Endothelial cell of hepatic sinusoid (primary cell): ENCODE measurements around the gene C14orf39.

Experiments
- in situ Hi-C: cut with HindIII; loops from 2 replicates; pipeline ENCODE4 v1.10.0; 2017; ENCODE audit warnings: low sequenced_read_pairs

The C14orf39 gene

GRCh38 chr14:60485598-60486251, at the start of gene C14orf39:
C14orf39 (minus strand) TSS chr14:60486063; CDS start chr14:60485078, 985 bp downstream.
- in situ Hi-C loops = no loop called here

DNA sequence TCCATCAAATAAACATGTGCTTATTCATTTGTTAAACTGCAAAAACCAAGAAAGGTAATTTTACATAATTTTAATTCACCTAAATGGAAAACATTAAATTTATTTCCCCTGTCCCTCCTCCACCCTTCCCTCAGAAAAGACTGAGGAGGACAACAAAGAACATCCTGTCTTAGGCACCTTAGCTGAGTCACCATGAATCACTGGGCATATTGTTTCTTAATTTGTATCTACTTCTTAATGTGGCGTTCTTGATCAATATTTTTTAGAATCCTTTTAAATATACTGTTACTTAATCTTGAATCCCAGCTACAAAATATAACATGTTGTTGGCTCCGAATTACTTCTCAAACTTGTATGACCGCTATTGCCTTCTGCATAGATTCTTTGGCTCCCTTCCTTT, 46.6 kb upstream of the C14orf39 start:
- in situ Hi-C loops = no loop called here

- in situ Hi-C loops = no loop called here
Observed at GRCh38 chr14:60515511-60516289, 29.8 kb upstream of the C14orf39 start.

DNA sequence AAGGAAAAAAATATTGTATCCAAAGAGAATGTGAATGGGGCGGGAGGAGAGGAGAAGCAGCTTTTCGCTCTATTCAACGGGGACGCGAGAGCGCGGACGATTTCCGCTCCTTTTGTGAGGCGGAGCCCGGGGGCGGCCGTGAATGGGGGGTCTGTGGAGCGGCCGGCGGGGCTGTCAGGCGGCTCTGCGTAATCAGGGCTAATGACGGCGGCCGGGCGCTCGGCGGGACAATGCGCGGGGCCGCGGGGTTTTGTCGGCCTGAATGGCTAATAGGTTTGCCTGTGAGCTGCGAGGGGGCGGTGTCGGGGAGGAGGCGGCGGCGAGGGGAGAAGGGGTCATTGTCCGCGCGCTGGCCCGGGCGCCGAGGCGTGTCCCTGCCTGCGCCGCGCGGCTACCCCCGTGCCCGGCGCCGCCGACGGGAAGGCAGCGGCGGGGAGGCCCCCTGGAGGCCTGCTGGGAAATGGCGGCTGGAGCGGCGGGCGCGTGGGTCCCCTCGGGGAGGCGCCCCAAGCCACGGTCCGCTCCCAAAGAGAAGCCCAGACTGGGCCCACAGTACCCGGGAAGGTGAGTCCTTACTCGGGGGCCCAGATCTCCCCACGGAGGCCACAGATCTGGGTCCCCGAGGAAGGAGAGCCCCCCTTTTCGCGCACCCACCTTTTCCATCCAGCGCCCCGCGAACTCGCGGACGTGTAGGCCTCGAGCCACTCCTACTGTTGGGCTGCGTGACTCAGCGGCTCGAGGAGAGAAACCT, 29.1 kb upstream of the C14orf39 start:
- in situ Hi-C loops = no loop called here

GRCh38 chr14:60514378-60514740, 28.5 kb upstream of the C14orf39 start:
- in situ Hi-C loops = no loop called here

GRCh38 chr14:60512973-60513571, 27.2 kb upstream of the C14orf39 start:
- in situ Hi-C loops = no loop called here

DNA sequence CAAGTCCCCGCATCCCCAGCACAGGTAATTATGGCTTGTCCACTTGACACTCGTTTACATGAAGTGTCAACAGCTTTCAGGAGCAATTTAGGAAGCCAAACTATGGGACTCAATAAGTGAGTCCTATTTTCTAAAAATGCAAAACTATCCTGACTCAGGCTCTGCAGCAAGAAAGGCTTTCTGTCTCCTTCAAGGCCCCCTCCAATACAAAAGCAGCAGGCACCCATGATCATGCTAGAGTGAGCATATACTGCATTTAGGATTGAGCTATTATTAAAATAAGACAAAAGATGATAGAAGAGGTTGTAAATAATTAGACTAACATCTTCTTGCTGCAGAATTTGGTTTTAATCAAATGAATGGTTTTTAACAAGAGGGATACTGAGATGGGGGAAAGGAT, 26.3 kb upstream of the C14orf39 start:
- in situ Hi-C loops = no loop called here

- in situ Hi-C loops = no loop called here
Observed at GRCh38 chr14:60510951-60511599, 25.2 kb upstream of the C14orf39 start.

GRCh38 chr14:60510254-60510950, 24.5 kb upstream of the C14orf39 start:
- in situ Hi-C loops = no loop called here

DNA sequence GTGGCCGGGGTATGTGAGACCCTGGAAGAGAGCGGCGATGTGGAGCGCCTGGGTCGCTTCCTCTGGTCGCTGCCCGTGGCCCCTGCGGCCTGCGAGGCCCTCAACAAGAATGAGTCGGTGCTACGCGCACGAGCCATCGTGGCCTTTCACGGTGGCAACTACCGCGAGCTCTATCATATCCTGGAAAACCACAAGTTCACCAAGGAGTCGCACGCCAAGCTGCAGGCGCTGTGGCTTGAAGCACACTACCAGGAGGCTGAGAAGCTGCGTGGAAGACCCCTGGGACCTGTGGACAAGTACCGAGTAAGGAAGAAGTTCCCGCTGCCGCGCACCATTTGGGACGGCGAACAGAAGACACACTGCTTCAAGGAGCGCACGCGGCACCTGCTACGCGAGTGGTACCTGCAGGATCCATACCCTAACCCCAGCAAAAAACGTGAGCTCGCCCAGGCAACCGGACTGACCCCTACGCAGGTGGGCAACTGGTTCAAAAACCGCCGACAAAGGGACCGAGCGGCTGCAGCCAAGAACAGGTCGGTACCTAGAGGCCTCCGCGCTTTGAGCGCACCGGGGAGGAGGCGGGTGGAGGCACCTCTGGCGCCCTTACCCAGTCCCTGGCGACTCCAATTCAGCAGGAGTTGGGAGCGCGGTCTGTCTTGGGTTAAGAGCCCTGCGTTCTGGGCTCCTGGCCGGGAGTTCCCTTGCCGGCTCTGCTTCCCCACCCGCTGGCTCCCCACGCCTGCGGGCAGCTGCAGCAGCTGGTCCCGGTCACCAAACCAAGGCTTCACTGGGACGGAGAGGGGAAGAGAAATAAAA, 23.8 kb upstream of the C14orf39 start:
- in situ Hi-C loops = no loop called here

GRCh38 chr14:60508707-60509437, 23.0 kb upstream of the C14orf39 start, which contains the start of gene SIX6:
SIX6 (plus strand) TSS chr14:60509146; CDS start chr14:60509399, 253 bp downstream.
- in situ Hi-C loops = no loop called here

DNA sequence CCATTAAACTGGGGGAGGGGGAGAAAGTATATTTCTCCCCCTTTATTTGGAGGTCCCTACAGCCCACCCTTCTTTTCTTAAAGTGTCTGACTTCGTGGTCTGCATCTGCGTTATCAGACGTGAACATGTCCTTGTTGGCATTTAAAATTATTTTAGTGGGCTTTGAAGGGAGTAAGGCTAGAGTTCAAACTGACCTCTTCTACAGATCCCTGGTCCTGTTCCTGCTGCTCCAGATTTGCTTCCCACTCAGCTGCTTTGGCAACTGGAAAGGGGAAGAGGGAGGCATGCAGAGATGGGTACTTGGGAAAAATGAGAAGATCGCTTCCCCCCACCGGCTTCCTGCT, 22.5 kb upstream of the C14orf39 start:
- in situ Hi-C loops = no loop called here

DNA sequence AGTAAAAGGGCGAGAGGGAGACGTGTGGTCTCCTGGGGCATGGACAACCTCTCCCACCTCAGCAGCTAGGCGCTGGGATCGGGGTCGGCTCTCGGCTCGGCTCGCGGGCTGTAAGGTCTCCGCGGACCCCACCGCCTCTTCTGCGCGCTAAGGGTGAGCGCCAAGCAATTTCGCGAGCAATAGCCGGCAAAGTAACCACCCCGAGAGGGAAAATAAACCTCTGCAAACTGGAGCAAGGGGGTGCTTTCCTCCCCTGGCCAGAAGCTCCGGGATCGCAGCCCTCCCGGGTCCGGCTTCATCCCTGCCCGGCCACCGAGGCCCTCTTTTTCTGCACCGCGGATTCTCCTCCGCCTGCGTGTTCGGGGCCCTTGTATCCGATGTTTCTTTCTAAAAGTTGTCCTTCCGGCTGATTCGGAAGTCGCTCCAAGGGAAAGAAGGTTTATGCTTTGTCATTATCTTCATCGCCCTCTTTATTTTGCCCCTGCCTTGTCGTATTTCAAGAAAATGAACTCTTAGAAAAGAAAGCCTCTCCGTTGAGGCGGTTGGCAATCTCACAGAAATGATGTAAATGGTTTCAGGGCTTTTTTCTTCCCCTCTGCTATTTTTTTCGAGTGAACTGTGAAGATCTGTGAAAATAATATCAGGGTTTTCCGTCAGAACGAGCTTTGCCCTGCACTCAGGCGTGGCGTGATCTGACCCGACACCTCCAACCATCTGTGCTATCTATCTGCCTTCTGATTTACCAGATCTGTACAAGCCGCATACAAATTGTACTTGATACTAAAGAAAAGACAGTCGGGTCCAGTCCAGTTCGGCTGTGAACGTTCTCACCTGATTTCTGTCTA, 21.3 kb upstream of the C14orf39 start:
- in situ Hi-C loops = no loop called here

DNA sequence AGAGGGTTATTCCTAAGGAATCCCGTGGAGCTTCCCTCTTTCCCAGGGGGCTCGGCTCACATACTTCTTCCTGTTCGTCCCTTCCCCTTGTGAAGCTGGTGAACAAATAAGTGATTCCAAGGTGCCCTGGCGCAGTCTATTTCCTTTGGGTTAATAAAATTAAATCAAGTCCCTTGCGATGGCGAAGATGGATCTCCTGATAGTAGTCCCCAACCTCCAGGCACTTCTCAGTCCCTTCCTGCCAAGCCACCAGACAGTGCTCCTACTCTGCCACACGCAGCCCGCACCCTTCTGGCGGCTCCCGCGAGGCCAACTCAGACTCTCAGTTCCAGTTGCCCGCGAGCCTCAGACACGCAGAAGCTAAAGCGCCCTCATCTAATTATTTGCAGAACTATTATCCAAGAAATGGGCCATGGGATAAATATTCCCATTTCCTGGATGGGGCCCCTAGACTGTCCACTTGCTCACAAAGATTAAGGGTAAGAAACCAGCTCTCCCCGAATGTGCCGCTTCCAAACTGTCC, 20.7 kb upstream of the C14orf39 start:
- in situ Hi-C loops = no loop called here

GRCh38 chr14:60506010-60506409, 20.1 kb upstream of the C14orf39 start:
- in situ Hi-C loops = no loop called here

DNA sequence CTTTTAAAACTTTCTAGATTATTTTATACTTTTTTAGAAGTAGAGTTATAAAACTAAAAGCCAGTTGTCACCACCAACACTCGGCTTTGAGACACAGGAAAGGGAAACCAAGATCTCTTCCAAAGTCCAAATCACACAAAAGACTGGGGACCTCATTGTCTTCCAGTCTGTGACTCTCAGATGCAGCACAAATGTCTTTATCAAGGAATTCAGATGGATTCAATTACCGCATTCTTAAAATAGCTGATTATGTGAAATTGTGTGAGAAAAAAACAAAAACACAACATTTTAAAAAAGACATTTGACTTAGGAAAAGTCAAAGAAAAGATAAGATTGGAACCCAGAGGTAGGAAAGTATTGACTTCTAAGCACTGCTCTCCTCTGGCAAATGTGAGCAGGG, 19.6 kb upstream of the C14orf39 start:
- in situ Hi-C loops = no loop called here

DNA sequence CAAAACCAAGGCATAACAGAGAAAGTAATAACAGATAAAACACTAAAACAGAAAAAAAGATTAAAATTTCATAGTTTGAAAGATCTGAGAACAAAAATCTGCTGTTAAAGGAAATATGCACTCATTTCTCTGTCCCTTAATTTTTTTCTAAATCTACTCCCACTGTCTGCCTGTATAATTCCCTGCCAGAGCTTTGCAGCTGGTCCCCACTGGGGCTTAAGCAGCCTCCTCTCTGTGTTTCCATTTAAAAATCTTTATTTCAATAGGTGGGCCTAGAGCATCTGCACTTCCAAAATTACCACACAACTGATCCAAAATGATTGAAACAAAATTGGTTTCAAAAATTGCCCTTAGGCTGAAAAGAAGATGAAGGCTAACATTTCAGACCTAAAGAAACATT, 16.7 kb upstream of the C14orf39 start:
- in situ Hi-C loops = no loop called here

- in situ Hi-C loops = no loop called here
Observed at GRCh38 chr14:60495946-60496345, 10.1 kb upstream of the C14orf39 start.
